Stimulated activated CD4-positive, alpha-beta T cell treated with anti-CD3 and anti-CD28 coated beads, Interleukin-2, amount 100 ng/mL, for 4 hours (primary cell): ENCODE data around the gene ALDH3A1.

Experiments
- DNase-seq: peaks from one replicate; pipeline ENCODE4 v3.0.0-alpha.2; 2020; ENCODE audit warnings: low read depth

The ALDH3A1 gene

DNA sequence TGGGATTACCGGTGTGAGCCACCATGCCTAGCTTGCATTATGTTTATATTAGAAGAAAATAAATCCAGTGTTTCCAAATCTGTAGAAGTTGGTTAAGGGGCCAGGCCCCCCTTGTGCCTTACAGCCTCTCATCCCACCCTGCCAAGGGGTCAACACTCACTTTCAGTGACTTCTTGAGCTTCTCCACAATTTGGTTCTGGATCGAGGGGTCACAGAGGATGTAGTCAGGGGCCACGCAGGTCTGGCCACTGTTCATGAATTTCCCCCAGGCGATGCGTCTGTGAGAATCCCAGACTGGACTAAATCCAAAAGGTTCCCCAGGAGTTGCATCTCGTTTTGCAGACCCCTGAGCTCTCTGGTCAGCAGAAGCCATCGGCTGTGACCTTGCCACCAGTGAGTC lies 7.2 kb downstream of the ALDH3A1 start:
- no peak for DNase-seq

DNA sequence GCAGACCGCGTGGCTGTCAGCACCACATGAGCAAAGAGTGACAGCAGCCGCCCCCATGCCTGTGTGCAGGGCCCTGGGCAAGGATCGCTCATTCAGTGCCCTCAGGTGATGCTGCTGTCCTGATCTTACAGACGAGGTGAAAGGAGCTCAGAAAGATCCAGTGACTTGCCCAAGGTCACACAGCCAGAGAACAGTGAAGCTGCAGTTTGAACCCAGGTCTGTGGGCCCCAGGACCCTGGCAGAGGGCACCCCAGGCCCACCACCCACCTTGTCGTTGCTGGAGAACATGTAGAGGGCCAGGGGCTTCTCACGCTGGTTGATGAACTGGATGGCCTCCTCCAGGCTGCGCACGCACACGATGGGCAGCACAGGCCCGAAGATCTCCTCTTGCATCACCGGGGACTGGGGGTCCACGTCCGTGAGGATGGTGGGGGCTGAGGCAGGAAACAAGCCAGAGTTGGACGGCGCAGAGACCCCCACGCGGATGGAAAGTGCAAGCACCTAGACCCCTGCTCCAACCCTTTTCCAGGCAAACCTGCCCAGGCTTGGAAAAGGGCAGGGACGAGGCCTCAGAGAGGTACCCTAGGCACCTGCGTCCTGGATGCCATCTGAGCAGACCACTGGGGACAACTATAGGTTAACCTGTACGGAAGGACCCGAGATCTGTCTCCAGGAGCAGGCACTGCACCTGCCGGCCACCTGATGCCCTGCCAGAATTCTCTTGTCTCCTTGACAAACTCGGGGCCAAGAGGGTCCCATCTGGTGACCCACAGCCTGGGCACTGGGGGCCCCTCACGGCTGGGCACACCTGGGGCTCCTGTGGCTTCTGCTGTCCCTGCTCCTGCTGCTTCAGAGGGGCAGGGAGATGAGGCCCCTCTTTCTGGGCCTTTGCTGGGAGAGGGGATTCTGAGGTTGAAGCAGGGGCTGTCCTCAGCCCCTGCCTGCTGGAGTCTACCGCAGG lies 8.6 kb downstream of the ALDH3A1 start:
- DNase-seq, result no peak

DNA sequence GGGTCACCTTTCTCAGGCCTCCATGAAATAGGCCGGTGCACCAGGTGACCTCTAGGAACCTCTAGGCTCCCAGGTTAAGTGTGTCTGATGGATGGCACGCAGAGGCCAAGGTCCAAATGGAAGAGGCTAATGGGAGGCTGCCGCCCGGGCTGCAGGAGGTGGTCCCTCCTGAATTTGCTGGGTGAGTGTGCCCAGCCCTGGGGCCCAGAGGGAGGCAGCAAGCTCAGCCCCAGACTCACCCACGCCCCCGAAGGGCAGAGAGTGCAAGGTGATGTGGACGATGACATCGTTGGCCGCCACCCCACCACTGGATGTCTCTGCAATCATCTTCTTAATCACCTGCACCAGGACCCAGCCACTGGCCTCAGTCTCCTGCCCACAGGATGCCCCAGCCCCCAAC lies 9.3 kb downstream of the ALDH3A1 start:
- DNase-seq, result no peak

DNA sequence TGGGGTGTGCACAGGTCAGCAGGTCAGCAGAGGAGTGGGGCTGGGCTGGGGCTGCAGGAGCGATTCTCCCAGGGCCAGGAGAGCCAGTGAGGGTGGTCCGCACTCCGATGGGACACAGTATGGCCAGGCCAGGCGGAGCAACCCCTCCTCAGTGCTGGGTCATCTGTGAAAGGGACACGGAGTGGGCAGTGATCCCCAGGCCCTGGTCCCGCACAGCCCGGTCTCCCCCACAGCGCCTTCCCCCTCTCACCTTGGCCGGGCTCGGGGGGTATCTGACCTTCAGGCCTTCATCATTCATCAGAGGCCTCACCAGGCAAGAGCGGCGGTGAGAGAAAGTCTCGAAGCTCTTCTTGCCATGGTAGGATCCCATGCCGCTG lies 10.0 kb downstream of the ALDH3A1 start:
- DNase-seq, result no peak

DNA sequence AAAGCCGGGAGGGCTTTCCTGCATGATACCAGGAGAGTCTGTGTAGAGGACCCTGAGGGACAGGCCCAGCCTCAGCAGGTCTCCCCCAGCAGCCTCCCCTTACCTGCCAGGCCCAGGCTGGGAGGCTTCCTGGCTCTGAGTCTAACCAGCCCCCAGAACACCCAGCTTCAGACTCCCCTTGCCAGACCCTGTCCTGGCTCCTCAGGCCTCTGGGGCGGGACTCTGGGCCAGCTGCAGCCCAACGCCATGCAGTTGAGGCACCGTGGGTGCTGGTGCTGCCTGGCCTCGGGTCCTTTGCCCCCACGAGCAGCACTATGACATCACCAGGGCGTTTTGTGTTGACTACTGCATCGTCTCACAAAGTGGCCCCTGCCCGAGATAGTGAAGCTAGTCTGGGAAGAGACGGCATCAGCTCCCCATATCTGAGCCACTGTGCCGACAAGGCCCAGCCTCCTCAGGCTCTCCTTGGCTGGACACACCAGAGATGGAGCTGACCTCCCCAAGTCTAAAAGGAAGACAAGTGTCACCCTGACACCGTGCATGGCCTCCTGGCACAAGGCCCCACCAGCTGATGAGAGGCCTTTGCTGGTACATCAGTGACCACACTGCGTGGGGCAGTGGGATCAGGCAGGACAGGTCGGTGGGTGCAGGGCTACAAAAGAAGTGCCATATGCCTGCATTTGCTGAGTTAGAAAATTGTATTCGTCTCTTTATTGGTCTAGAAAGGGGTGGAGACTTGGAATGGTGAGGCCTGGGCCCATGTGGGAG lies 10.6 kb downstream of the ALDH3A1 start:
- no peak for DNase-seq

DNA sequence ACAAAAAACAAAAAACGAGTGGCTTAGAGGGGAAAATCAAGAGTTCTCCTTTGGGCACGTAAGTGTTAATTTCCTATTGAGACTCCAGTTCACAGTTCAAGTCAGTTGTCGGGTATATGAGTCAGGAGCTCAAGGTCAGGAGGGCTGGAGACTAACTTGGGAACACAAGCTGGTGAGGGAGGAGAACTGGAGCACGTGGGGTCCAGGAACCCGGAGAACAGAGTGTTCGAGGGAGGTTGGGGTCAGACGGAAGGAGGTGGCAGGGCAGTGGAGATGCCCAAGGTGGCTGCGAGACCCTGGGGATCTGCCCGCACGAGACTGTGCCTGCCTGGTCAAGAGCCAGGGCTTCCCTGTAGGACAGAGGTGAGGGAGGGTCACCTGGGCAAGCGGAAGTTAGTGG lies 12.0 kb downstream of the ALDH3A1 start:
- DNase-seq, result no peak

DNA sequence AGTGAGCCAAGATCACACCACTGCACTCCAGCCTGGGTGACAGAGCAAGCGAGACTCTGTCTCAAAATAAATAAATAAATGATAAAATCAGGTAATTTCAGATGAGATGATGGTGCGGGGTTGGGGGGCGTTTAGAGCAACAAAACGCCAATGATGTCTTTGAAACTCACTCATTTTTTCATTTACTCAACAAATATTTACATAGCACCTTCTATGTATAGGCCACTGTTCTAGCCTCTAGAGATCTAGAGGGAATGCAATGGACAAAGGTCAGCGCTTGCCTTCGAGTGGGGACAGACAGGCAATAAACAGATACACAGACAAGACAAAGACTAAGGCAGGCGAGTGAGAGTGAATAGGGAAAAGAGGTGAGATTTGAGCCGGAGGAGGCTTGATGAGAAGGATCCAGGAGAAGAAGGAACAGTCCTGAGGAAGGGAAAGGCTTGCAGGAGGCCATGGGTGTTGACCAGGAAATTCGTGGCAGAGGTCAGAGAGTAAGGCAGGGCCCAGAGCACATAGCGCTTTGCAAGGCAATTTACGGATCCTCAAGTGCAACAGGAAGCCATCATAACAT lies 14.1 kb downstream of the ALDH3A1 start:
- no peak for DNase-seq

DNA sequence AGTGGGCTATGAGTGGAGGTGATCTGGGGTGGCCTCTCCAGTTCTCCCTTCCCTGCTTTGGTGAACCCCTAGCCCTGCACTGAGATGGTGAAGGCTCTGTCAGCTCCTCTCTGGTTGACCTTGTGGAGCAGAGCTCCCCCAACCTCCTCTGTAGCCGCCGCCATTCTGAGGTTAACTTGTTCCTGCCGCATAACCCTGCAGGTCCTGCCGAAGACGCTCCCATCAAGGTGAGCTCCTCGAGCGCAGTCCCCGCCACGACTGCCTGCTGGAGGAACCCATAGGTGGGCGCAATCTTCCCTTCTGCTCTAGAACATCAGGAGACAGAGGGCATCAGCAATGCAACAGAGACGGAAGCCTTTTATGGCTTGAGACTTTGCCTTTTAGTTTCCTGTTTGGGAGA lies 16.5 kb downstream of the ALDH3A1 start:
- no peak for DNase-seq

DNA sequence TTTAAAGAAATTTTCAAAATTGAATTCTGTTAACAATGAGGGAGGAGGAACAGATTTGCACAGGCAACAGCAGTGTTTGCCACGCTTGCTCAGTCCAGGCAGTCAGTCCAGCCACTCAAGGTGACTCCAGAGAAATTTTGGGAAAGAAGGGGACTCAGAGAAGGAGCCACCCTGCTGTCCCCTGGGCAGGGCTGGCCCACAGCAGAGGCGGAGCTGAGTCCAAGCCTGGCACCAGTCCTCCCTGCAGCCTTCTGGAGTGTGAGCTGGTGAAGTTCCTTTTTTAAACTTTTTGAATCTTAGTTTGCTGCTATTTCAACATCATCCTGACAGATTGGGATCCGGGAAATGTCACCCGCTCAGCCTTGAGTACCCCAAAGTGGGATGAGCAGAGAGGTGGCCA lies 17.3 kb downstream of the ALDH3A1 start:
- no peak for DNase-seq

DNA sequence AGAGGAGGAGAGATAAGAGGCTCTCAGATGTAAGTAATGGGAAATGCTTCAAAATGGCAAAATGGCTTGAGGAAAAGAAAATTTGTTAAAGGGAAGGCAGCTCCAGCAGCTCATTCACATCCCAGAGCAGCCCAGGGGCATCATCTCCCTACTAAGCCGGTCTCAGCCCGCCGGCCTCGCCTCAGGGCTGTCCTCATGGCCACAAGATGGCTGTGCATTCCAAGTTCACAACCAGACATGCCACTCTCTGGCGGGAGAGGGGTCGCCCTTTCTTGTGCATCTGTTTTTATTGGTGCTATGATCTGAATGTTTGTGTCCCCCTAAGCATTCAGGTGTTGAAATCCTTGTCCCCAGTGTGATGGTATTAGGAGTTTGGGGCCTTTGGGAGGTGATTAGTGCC lies 18.2 kb downstream of the ALDH3A1 start:
- DNase-seq, result no peak

DNA sequence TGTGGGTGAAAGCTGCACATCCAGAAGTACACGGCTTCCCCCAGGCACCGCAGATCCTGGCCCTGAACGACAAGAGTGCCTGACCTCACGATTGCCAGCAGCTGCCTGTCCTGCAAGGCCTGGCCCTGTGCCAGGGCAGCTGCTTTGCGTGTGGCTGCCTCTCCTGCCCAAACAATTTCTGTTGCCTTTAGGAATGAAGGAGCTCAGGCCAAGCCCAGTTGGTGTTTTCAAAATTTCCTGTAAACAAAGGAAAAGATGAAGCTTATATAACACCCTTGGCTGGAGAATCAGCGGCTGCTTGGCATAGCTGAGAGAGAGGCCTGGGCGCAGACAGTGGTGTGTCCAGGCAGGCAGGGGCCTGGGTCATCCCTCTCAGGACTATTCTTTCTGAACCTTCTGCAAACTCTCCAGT lies 20.0 kb downstream of the ALDH3A1 start:
- no peak for DNase-seq

DNA sequence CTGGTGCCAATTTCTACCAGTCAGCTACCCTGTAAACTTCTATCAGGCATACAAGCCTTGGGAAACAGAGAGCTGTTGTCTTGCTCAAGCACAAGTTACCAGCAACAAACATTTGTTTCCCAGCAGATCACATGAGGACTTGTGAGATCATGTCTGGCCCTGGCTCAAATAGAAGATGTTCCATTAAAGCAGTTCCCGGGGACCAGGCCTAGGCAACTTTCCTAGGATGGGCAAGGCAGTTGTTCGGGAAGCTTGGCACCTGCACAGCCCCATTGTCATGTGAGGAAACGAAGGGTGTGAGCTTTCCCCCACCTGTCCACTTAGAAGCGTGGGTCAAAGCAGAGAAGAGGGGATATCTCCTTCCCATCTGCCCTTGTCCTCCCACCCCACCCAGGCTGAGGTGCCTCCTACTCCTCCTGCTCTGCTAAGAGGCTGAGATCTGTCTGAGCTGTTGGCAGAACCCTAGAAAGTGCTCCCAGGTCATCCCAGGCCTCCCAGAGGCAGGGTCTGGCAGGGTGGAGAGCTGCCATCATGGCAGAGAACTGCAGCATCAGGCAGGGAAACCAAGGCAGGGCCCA lies 20.5 kb downstream of the ALDH3A1 start:
- no peak for DNase-seq

DNA sequence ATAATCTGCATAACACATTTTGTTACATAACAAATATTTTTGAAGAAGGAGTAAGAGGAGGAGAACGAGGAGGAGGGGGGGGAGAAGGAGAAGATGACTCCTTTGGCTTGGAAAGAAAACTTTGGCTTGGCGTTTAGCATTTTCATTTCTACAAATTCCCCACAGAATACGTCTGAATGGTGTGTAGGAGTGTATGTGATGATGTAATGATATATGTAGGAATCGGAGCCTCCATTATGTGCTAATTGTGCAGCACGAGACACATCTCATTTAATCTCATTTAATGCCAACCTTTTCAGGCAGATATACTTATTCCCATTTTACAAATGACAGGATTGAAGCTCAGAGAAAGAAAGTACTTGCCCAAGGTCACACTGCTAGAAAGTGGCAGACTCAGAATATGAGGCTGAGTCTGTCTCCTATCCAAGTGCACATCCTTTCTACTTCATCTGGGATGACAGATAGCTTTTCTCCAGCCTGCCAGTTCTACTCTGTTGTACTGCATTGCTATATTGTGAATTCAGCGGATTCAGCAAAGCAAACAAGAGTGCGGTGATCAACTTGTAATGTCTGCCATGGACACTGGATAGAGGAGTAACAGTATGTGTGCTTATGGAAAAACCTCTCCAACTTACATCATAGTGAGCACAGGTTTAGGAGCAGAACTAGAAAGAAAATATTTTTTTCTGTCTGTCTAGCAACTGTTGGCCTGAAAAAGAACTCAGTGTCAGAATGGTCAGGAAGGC lies 21.3 kb downstream of the ALDH3A1 start:
- no peak for DNase-seq

DNA sequence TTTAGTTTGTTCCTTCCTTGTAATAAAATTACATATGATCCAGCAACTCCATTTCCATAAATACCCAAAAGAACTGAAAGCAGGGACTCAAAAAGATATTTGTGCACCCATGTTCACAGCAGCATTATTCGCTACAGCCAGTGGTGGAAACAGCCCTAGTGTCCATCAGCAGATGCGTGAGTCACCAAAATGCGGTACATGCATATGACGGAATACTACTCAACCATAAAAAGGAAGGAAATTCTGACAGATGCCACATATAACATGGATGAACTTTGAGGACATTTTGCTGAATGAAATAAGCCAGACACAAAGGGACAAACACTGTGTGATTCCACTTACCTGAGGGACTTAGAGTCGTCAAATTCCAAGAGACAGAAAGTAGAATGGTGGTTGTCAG lies 22.6 kb downstream of the ALDH3A1 start:
- no peak for DNase-seq

DNA sequence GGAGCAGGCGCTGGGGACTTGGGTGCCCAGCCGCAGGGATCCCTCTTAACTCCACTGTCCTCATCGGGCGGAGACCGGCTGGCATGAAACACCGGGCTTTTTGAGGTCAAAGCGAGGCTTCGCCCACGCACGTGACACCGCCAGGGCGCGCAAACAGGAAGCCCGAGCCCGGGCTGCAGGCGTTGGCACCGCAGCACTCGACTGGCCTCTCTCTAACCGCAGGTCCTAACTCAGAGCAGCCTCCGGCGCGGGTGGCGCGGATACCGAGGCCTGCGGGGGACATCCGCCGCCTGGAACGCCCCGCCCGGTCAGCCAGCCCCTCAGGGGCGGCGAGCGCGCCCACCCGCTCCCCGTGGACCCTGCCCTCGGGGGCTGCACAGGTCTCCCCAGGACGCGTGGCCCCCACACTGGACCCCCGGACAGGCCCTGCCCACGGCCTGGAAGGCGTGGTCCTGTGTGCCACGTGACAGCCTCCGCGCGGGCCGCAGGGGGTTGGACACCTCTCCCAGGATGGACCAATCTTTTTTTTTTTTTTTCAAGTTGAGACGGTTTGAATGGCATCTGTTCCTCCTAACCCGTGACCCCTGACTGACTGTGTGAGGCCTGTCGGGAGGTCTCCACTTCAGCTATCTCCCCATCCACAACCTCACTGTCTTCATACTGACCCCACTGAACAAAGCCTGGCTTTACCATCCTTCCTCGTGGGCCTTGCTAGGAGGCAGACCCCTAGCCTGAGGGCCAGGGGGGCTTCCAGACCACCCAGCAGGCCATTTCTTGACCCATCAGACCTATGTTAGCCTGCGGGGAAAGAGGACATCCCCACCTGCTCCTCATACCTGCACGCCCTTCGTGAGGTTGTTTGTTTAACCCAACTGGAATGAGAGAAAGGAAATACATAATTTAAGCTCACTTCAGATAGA lies 23.3 kb downstream of the ALDH3A1 start:
- DNase-seq, result peak; percentile 37

DNA sequence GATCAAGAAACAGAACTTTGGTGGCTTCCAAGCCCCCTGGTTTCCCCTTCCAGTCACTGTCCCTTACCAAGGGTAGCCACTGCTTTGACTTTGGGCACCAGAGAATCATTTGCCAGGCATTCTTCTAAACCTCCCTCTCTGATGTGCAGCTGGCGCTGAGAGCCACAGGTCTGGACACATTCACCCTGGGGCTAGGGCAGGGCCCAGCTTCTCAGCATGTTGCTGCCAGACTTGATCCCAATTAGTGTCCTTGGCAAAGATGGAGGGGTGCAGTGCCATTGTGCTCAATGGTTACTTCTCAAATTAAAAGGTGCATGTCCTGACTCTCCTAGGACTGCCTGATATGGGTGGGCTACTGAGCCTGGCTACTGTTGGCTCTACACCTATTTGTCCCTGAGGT lies 24.1 kb downstream of the ALDH3A1 start:
- DNase-seq, result no peak

DNA sequence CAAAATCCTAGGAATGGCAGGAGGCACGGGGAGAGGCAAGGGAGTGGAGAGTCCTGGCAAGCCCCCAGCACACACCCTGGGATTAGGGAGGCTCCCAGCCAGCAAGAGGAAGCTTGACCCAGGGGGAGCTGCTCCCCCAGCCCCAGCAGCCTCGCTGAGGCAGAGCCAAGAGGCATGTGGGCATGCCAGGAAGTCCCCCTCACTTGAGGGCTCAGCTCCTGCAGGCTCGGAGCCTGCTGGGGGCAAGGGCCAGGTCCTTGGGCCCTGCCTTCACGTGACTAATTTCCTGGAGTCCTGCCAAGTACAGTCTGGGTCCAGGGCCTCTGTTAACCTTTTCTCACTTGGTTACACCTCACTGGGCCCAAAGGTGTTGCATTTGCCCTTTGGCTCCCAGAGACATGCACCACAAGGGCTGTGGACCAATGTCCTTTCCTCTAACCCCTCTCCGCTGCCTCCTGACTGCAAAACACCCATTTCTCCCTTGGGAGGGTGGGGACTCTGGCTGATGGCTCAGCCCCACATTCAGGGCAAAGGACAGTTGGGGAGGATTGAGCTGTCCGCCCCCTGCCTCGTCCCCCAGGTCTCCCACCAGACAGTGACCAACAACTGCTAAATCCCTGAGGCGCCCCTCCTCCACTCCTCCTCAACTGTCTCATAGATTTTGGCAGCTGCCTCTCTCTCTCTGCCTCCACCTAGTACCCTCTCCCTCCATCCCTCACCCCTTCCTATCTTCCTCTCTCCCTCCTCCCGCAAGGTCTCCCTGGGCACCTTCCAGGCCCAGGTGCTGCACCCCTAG lies 27.3 kb downstream of the ALDH3A1 start:
- DNase-seq, result no peak

DNA sequence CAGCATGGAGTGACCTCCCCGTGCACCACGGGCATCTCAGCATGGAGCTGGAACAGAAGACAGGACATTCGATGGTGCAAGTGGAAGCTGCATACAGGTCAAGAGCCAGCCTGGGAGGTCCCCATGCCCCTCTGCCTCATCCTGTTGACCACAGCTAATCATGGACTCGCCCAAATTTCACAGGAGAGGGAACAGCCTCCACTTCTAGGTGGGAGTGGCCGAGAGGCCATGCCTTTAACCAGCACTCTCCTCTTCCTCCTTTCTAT lies 28.0 kb downstream of the ALDH3A1 start:
- DNase-seq, result no peak

DNA sequence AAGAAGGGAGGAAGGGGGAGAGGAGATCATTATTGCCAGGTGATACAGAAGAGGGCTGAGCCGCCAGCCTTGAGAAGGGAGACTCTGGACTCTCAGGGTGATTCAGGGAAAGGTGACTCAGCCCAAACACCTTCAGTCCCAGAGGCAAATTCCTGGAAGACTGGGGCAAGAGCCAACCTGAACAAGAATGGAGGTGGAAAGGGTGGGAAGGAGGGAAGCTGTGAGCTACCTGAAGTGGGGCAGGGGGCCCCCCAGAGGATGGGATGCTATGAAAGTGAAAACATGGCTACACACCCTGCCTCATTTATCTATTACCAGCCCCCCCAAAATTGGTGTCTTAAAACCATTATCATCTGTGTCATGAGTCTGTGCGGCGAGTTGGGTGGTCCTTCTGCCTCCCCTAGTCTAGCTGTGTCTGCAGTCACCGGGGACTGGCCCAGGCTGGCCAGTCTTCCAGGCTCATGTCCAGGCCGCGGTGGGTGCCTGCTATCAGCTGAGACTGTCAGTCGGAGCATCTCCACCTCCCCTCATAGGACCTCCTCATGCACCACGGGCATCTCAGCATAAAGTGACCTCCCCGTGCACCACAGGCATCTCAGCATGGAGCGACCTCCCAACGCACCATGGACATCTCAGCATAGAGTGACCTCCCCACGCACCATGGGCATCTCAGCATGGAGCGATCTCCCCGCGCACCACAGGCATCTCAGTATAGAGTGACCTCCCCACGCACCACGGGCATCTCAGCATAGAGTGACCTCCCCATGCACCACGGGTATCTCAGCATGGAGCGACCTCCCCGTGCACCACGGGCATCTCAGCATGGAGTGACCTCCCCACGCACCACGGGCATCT lies 28.5 kb downstream of the ALDH3A1 start:
- no peak for DNase-seq
